CD4-positive, alpha-beta T cell (primary cell): Measurements from ENCODE around the gene ATP11A. TPM values are rescaled to one million over a fixed set of nuclear protein-coding genes. Genes with fewer than 3 reads are reported as not detected.
"Not testable (repeated sequence)": the region's sequence is repeated elsewhere in the genome, so short reads cannot be mapped to it uniquely, and the experiment has no call there.

Experiments used
- ATAC-seq: fragments of 200-7000 bp; cut with Tn5 transposase; one replicate; pipeline ENCODE4 v1.10.0; 2022; ENCODE audit warnings: mild to moderate bottlenecking; ENCODE audit not compliant: poor library complexity
- CTCF ChIA-PET: fragments of 350-600 bp; sonication (Branson Sonifier 250); formaldehyde crosslinking; loops from one replicate; lab custom pipeline; 2021; ENCODE audit warnings: antibody characterized with exemption, inconsistent platforms; lab: Charles Lee
- POLR2A ChIA-PET: fragments of 350-600 bp; sonication (Branson Sonifier 250); formaldehyde crosslinking; loops from one replicate; lab custom pipeline; 2021; ENCODE audit warnings: antibody characterized with exemption, inconsistent platforms; lab: Charles Lee
- DNase-seq, 14 experiments: peaks; one replicate each; pipeline ENCODE4 v3.0.0-alpha.2; 2013 to 2020; ENCODE audit warnings: mixed read lengths in 2 of 14
- H3K27ac ChIP-seq, 2 donors: one replicate each; pipeline versions ENCODE4 v1.5.1 to v1.7.0; 2013; ENCODE audit warnings: low read length in 2 of 2, low read depth in 1 of 2, mild to moderate bottlenecking in 1 of 2
- H3K27me3 ChIP-seq, 2 experiments: 1 replicate in 1 of 2; 2 replicates in 1 of 2; pipeline versions ENCODE4 v1.6.1 to v1.7.0; 2013; ENCODE audit warnings: low read length in 2 of 2, control low read depth in 1 of 2, mild to moderate bottlenecking in 1 of 2, moderate library complexity in 1 of 2; ENCODE audit not compliant: insufficient read depth in 2 of 2, control insufficient read depth in 1 of 2
- H3K36me3 ChIP-seq: one replicate; pipeline ENCODE4 v1.6.1; 2013; ENCODE audit warnings: low read length, control low read depth; ENCODE audit not compliant: insufficient read depth
- H3K4me1 ChIP-seq: one replicate; pipeline ENCODE4 v1.6.1; 2013; ENCODE audit warnings: low read length, control low read depth; ENCODE audit not compliant: insufficient read depth
- H3K4me3 ChIP-seq: one replicate; pipeline ENCODE4 v1.5.1; 2013; ENCODE audit warnings: mild to moderate bottlenecking, low read length, moderate library complexity
- H3K9me3 ChIP-seq, 2 experiments: 1 replicate in 1 of 2; 2 replicates in 1 of 2; pipeline versions ENCODE4 v1.6.1 to v1.7.0; 2013; ENCODE audit warnings: low read length in 2 of 2, mild to moderate bottlenecking in 2 of 2, control low read depth in 1 of 2, moderate library complexity in 1 of 2; ENCODE audit not compliant: control insufficient read depth in 1 of 2, insufficient read depth in 1 of 2
- H3K27ac Mint-ChIP-seq: one replicate; pipeline ENCODE4 v1.8.0; 2020; ENCODE audit warnings: mixed read lengths
- H3K27me3 Mint-ChIP-seq: one replicate; pipeline ENCODE4 v1.8.0; 2021; ENCODE audit warnings: mixed read lengths
- H3K36me3 Mint-ChIP-seq: one replicate; pipeline ENCODE4 v1.8.0; 2021; ENCODE audit warnings: low read depth, mixed read lengths
- H3K4me1 Mint-ChIP-seq: one replicate; pipeline ENCODE4 v1.8.0; 2021; ENCODE audit warnings: low read depth, mixed read lengths
- H3K4me3 Mint-ChIP-seq: one replicate; pipeline ENCODE4 v1.8.0; 2020; ENCODE audit warnings: mild to moderate bottlenecking, mixed read lengths
- H3K9me3 Mint-ChIP-seq: one replicate; pipeline ENCODE4 v1.8.0; 2020; ENCODE audit warnings: mixed read lengths
- CTCF ChIP-seq: fragments of 200-600 bp; IDR thresholded peaks from one replicate; pipeline ENCODE4 v1.8.0; 2022; ENCODE audit warnings: antibody characterized with exemption, mild to moderate bottlenecking
- intact Hi-C, 2 experiments: fragments of 100-400 bp; cut with DNase I in 1 of 2; cut with micrococcal nuclease in 1 of 2; formaldehyde crosslinking; loops; one replicate each; pipeline versions ENCODE4 v1.15.1 to v1.9.0; 2023 to 2025; cut with DNase I, micrococcal nuclease
- total RNA-seq, 174 experiments: library from RNA in 2 of 174; stranded (reverse) in 2 of 174; gene quantifications; one replicate each; pipeline ENCODE4 v1.2.3 and lab custom pipeline; 2021 to 2026

ATP11A gene
- total RNA-seq, 2 experiments from 2014 or later: 56.7 to 66.8 TPM

- no peaks in the 10 kb centered on the region for H3K27me3 ChIP-seq
- Mint-ChIP-seq H3K4me1 (peaks cover 7% of the 10 kb centered on the region), H3K4me3 (no peak overlapping the region), H3K27ac (no peak overlapping the region), H3K36me3 (peaks cover 42% of the 10 kb centered on the region), H3K27me3 (no peaks in the 10 kb centered on the region), H3K9me3 (no peaks in the 10 kb centered on the region)
- peaks cover 20% of the 10 kb centered on the region for H3K36me3 ChIP-seq
- peaks cover 0 to 4% of the 10 kb centered on the region in 2 experiments for H3K9me3 ChIP-seq
- TF ChIP-seq CTCF: no peak
- DNase-seq (no peak), ATAC-seq (no peak)
- no peak overlapping the region for H3K27ac ChIP-seq
- ChIA-PET POLR2A (no interaction called here), CTCF (no interaction called here)
- no peak overlapping the region for H3K4me3 ChIP-seq
- H3K4me1 ChIP-seq: no peaks in the 10 kb centered on the region
- intact Hi-C loops: no loop called here
Measured at GRCh38 chr13:112785483-112785856, 95.6 kb downstream of the ATP11A start.

- H3K9me3 ChIP-seq, DNase-seq, H3K27ac Mint-ChIP-seq, CTCF ChIA-PET, H3K4me1 Mint-ChIP-seq, POLR2A ChIA-PET, ATAC-seq, H3K27me3 Mint-ChIP-seq, H3K4me1 ChIP-seq, H3K27ac ChIP-seq, H3K27me3 ChIP-seq, H3K9me3 Mint-ChIP-seq, H3K4me3 Mint-ChIP-seq, H3K4me3 ChIP-seq, intact Hi-C loops: not testable (repeated sequence)
- H3K36me3 Mint-ChIP-seq: peaks cover 47% of the 10 kb centered on the region
- peaks cover 31% of the 10 kb centered on the region for H3K36me3 ChIP-seq
Measured at GRCh38 chr13:112786810-112787209, 97.0 kb downstream of the ATP11A start.

GRCh38 chr13:112790735-112791641, 101.2 kb downstream of the ATP11A start:
- Mint-ChIP-seq H3K36me3 (peaks cover 40% of the 10 kb centered on the region), H3K9me3 (no peaks in the 10 kb centered on the region), H3K27ac (no peak overlapping the region), H3K4me3 (no peak overlapping the region), H3K4me1 (peaks cover 9% of the 10 kb centered on the region), H3K27me3 (no peaks in the 10 kb centered on the region)
- H3K4me3 ChIP-seq: no peak overlapping the region
- peaks cover 32% of the 10 kb centered on the region for H3K36me3 ChIP-seq
- DNase-seq: peak in 1 of 14 experiments; percentile 19
- CTCF ChIA-PET: no interaction called here
- TF ChIP-seq CTCF: no peak
- H3K9me3 ChIP-seq: peaks cover 0 to 3% of the 10 kb centered on the region in 2 experiments
- POLR2A ChIA-PET: no interaction called here
- intact Hi-C loops: no loop called here
- H3K27me3 ChIP-seq: no peaks in the 10 kb centered on the region
- no peak overlapping the region for H3K27ac ChIP-seq
- peaks cover 5% of the 10 kb centered on the region for H3K4me1 ChIP-seq
- no peak for ATAC-seq
